Activated CD4-positive, alpha-beta T cell treated with anti-CD3 and anti-CD28 coated beads, Interleukin-2, amount 10 ng/mL, durations not matched to agents 24 days and 14 days (primary cell): ENCODE measurements around the gene ATG9A. TPM values are rescaled to one million over a fixed set of nuclear protein-coding genes. Genes with fewer than 3 reads are reported as not detected.
A peak's percentile ranks its signal among the peaks of the same experiment; 100 is the strongest.

Source experiments
- DNase-seq: peaks from one replicate; pipeline ENCODE4 v3.0.0; 2022
- H3K27ac Mint-ChIP-seq: one replicate; pipeline ENCODE4 v1.8.0; 2022; ENCODE audit warnings: mild to moderate bottlenecking, mixed read lengths
- H3K27me3 Mint-ChIP-seq: one replicate; pipeline ENCODE4 v1.8.0; 2022; ENCODE audit warnings: mixed read lengths
- H3K36me3 Mint-ChIP-seq: one replicate; pipeline ENCODE4 v1.8.0; 2022; ENCODE audit warnings: low read depth, mild to moderate bottlenecking, mixed read lengths
- H3K4me1 Mint-ChIP-seq: one replicate; pipeline ENCODE4 v1.8.0; 2021; ENCODE audit warnings: mixed read lengths
- H3K4me3 Mint-ChIP-seq: one replicate; pipeline ENCODE4 v1.8.0; 2022; ENCODE audit warnings: mild to moderate bottlenecking, moderate library complexity, mixed read lengths
- H3K9me3 Mint-ChIP-seq: one replicate; pipeline ENCODE4 v1.8.0; 2021; ENCODE audit warnings: mixed read lengths
- intact Hi-C: fragments of 100-400 bp; cut with micrococcal nuclease; formaldehyde crosslinking; loops from one replicate; pipeline ENCODE4 v1.15.1; 2023
- total RNA-seq: library from RNA; stranded (reverse); gene quantifications from 2 replicates; pipeline ENCODE4 v1.2.3, GENCODE V29; 2022

Gene ATG9A
- total RNA-seq, 1 donor from 2014 or later: 67.2 TPM

GRCh38 chr2:219248845-219249202 lies 19.4 kb upstream of the ATG9A start:
- no peak for DNase-seq
- intact Hi-C loops: no loop called here
- H3K4me3 Mint-ChIP-seq: peak overlapping the region; percentile 80
- H3K4me1 Mint-ChIP-seq: peaks cover 78% of the 10 kb centered on the region
- no peaks in the 10 kb centered on the region for H3K9me3 Mint-ChIP-seq
- H3K27ac Mint-ChIP-seq: peak overlapping the region; percentile 91
- peaks cover 61% of the 10 kb centered on the region for H3K36me3 Mint-ChIP-seq
- H3K27me3 Mint-ChIP-seq: no peaks in the 10 kb centered on the region

GRCh38 chr2:219247678-219248642 lies 18.5 kb upstream of the ATG9A start:
- H3K4me1 Mint-ChIP-seq: peaks cover 80% of the 10 kb centered on the region
- no peaks in the 10 kb centered on the region for H3K9me3 Mint-ChIP-seq
- H3K27me3 Mint-ChIP-seq: no peaks in the 10 kb centered on the region
- H3K4me3 Mint-ChIP-seq: peak overlapping the region; percentile 80
- peak overlapping the region; percentile 91 for H3K27ac Mint-ChIP-seq
- intact Hi-C loops: no loop called here
- peaks cover 60% of the 10 kb centered on the region for H3K36me3 Mint-ChIP-seq
- peak; percentile 87 for DNase-seq

- intact Hi-C loops: no loop called here
- no peaks in the 10 kb centered on the region for H3K27me3 Mint-ChIP-seq
- H3K36me3 Mint-ChIP-seq: peaks cover 47% of the 10 kb centered on the region
- peak; percentile 60 for DNase-seq
- peak overlapping the region; percentile 80 for H3K4me3 Mint-ChIP-seq
- H3K4me1 Mint-ChIP-seq: peaks cover 70% of the 10 kb centered on the region
- peak overlapping the region; percentile 91 for H3K27ac Mint-ChIP-seq
- no peaks in the 10 kb centered on the region for H3K9me3 Mint-ChIP-seq
These were observed 17.1 kb upstream of the ATG9A start for GRCh38 chr2:219246559-219246958.

GRCh38 chr2:219245899-219246230 lies 16.4 kb upstream of the ATG9A start:
- no peaks in the 10 kb centered on the region for H3K27me3 Mint-ChIP-seq
- H3K4me1 Mint-ChIP-seq: peaks cover 63% of the 10 kb centered on the region
- peaks cover 40% of the 10 kb centered on the region for H3K36me3 Mint-ChIP-seq
- intact Hi-C loops: loop anchor here (1.0 to 2.0 kb wide), 5 partner anchors 7 to 351 kb away; partner anchors contain the start of genes ANKZF1, ATG9A, STK11IP and TUBA4A
- H3K9me3 Mint-ChIP-seq: no peaks in the 10 kb centered on the region
- H3K27ac Mint-ChIP-seq: peak overlapping the region; percentile 99
- peak; percentile 76 for DNase-seq
- H3K4me3 Mint-ChIP-seq: peak overlapping the region; percentile 80

GRCh38 chr2:219245148-219245898 lies 15.9 kb upstream of the ATG9A start, which contains the start of the genes GLB1L and STK16:
Gene GLB1L (minus strand): TSS chr2:219245444. CDS start chr2:219243573, 1,871 bp downstream.
Gene STK16 (plus strand): TSS chr2:219245479. CDS start chr2:219246000, 521 bp downstream.
- Mint-ChIP-seq H3K27ac (peak within 1 kb of the TSS; percentile 99), H3K9me3 (no peaks in the 10 kb centered on the region), H3K27me3 (no peaks in the 10 kb centered on the region), H3K4me1 (peaks cover 58% of the 10 kb centered on the region), H3K4me3 (peak within 1 kb of the TSS; percentile 80), H3K36me3 (peaks cover 35% of the 10 kb centered on the region)
- intact Hi-C loops: loop anchor here (1.0 to 2.0 kb wide), 5 partner anchors 8 to 351 kb away; partner anchors contain the start of genes ANKZF1, ATG9A, STK11IP and TUBA4A
- DNase-seq: peak; percentile 98

GRCh38 chr2:219244789-219245147 lies 15.3 kb upstream of the ATG9A start:
- peaks cover 52% of the 10 kb centered on the region for H3K4me1 Mint-ChIP-seq

GRCh38 chr2:219243291-219243761 lies 13.9 kb upstream of the ATG9A start:
- Mint-ChIP-seq H3K9me3 (no peaks in the 10 kb centered on the region), H3K4me3 (peak overlapping the region; percentile 66), H3K27ac (peak overlapping the region; percentile 48), H3K4me1 (peaks cover 39% of the 10 kb centered on the region), H3K27me3 (no peaks in the 10 kb centered on the region), H3K36me3 (peaks cover 24% of the 10 kb centered on the region)
- intact Hi-C loops: no loop called here
- DNase-seq: no peak

More at GRCh38 chr2:219244789-219245147, 15.3 kb upstream of the ATG9A start:
- Mint-ChIP-seq H3K9me3 (no peaks in the 10 kb centered on the region), H3K27me3 (no peaks in the 10 kb centered on the region), H3K27ac (peak overlapping the region; percentile 99), H3K4me3 (peak overlapping the region; percentile 80), H3K36me3 (peaks cover 30% of the 10 kb centered on the region)
- intact Hi-C loops: loop anchor here (1.0 to 2.0 kb wide), 5 partner anchors 9 to 352 kb away; partner anchors contain the start of genes ANKZF1, ATG9A, STK11IP and TUBA4A
- no peak for DNase-seq

GRCh38 chr2:219234331-219234730 lies 4.9 kb upstream of the ATG9A start:
- no peak overlapping the region for H3K27ac Mint-ChIP-seq
- H3K9me3 Mint-ChIP-seq: no peaks in the 10 kb centered on the region
- H3K4me1 Mint-ChIP-seq: peaks cover 27% of the 10 kb centered on the region
- H3K4me3 Mint-ChIP-seq: no peak overlapping the region
- no peak for DNase-seq
- H3K27me3 Mint-ChIP-seq: no peaks in the 10 kb centered on the region
- intact Hi-C loops: no loop called here
- H3K36me3 Mint-ChIP-seq: peaks cover 73% of the 10 kb centered on the region

- intact Hi-C loops: loop anchor here (1.0 kb wide), 1 partner anchor 65 kb away; no protein-coding TSS in a partner anchor
- Mint-ChIP-seq H3K4me1 (peaks cover 45% of the 10 kb centered on the region), H3K9me3 (no peaks in the 10 kb centered on the region), H3K4me3 (peak overlapping the region; percentile 92), H3K36me3 (peaks cover 66% of the 10 kb centered on the region), H3K27ac (peak overlapping the region; percentile 98), H3K27me3 (no peaks in the 10 kb centered on the region)
- peak; percentile 86 for DNase-seq
These were observed 664 bp upstream of the ATG9A start for GRCh38 chr2:219230059-219230540.

- intact Hi-C loops: loop anchor here (1.0 kb wide), 8 partner anchors 11 to 158 kb away; partner anchors contain the start of genes ABCB6, DNAJB2, DNPEP and GLB1L
- H3K4me3 Mint-ChIP-seq: peak overlapping the region; percentile 90
- peaks cover 41% of the 10 kb centered on the region for H3K4me1 Mint-ChIP-seq
- peak overlapping the region; percentile 83 for H3K27ac Mint-ChIP-seq
- H3K27me3 Mint-ChIP-seq: no peaks in the 10 kb centered on the region
- peak; percentile 72 for DNase-seq
- peaks cover 67% of the 10 kb centered on the region for H3K36me3 Mint-ChIP-seq
- H3K9me3 Mint-ChIP-seq: no peaks in the 10 kb centered on the region
These were observed 528 bp downstream of the ATG9A start for GRCh38 chr2:219228911-219229304.

- H3K9me3 Mint-ChIP-seq: no peaks in the 10 kb centered on the region
- H3K27ac Mint-ChIP-seq: peak overlapping the region; percentile 83
- H3K4me3 Mint-ChIP-seq: peak overlapping the region; percentile 90
- peaks cover 36% of the 10 kb centered on the region for H3K4me1 Mint-ChIP-seq
- peak; percentile 61 for DNase-seq
- no peaks in the 10 kb centered on the region for H3K27me3 Mint-ChIP-seq
- peaks cover 67% of the 10 kb centered on the region for H3K36me3 Mint-ChIP-seq
- intact Hi-C loops: no loop called here
These were observed 1.2 kb downstream of the ATG9A start for GRCh38 chr2:219228041-219228910.

GRCh38 chr2:219225350-219225749 lies 4.1 kb downstream of the ATG9A start:
- no peak overlapping the region for H3K27ac Mint-ChIP-seq
- no peaks in the 10 kb centered on the region for H3K27me3 Mint-ChIP-seq
- DNase-seq: peak; percentile 56
- peaks cover 20% of the 10 kb centered on the region for H3K4me1 Mint-ChIP-seq
- peaks cover 69% of the 10 kb centered on the region for H3K36me3 Mint-ChIP-seq
- H3K9me3 Mint-ChIP-seq: no peaks in the 10 kb centered on the region
- H3K4me3 Mint-ChIP-seq: no peak overlapping the region
- intact Hi-C loops: no loop called here
